IMR-90 (cell line): ENCODE data around the gene PTPN13. TPM values are rescaled to one million over a fixed set of nuclear protein-coding genes. Genes with fewer than 3 reads are reported as not detected.

Source experiments
- ATAC-seq: fragments of 200-7000 bp; cut with Tn5 transposase; 2 replicates; pipeline ENCODE4 v1.9.1; 2020; ENCODE audit warnings: low read depth, mild to moderate bottlenecking, moderate library complexity
- BruUV-seq: library from RNA; stranded (reverse); fragments of 400-500 nt; replicated peaks from 2 replicates; lab custom pipeline; 2021; lab: Mats Ljungman, UMichigan
- CTCF ChIA-PET: fragments of 300-600 bp; formaldehyde crosslinking; extraction: SDS; loops from one replicate; lab custom pipeline; 2021; ENCODE audit warnings: antibody characterized with exemption; lab: Yijun Ruan, JAX
- POLR2A ChIA-PET: fragments of 300-600 bp; sonication (Branson Sonifier 250); formaldehyde crosslinking; loops from one replicate; lab custom pipeline; 2022; ENCODE audit warnings: antibody characterized with exemption; ENCODE audit not compliant: unreplicated experiment; lab: Charles Lee
- DNase-seq: peaks from one replicate; pipeline ENCODE4 v3.0.0; 2013
- H2AFZ ChIP-seq: replicated peaks from 2 replicates; pipeline ENCODE3; 2013; ENCODE audit warnings: low read length, mild to moderate bottlenecking; ENCODE audit not compliant: poor library complexity
- H2AK5ac ChIP-seq: 2 replicates; pipeline ENCODE4 v1.6.1; 2013; ENCODE audit warnings: low read depth, low read length, inconsistent platforms
- H2AK9ac ChIP-seq: replicated peaks from 2 replicates; pipeline ENCODE3; 2013; ENCODE audit warnings: mild to moderate bottlenecking, low read depth, low read length, moderate library complexity; ENCODE audit not compliant: poor library complexity
- H2BK120ac ChIP-seq: 2 replicates; pipeline ENCODE4 v1.6.1; 2013; ENCODE audit warnings: low read depth, low read length, inconsistent platforms
- H2BK15ac ChIP-seq: 3 replicates; pipeline ENCODE4 v1.6.1; 2013; ENCODE audit warnings: low read depth, low read length, inconsistent platforms
- H2BK20ac ChIP-seq: 2 replicates; pipeline ENCODE4 v1.6.1; 2013; ENCODE audit warnings: low read depth, mild to moderate bottlenecking, inconsistent platforms, low read length, moderate library complexity
- H2BK5ac ChIP-seq: 2 replicates; pipeline ENCODE4 v1.6.1; 2013; ENCODE audit warnings: mild to moderate bottlenecking, low read depth, low read length, inconsistent platforms; ENCODE audit not compliant: poor library complexity, severe bottlenecking
- H3K14ac ChIP-seq: replicated peaks from 2 replicates; pipeline ENCODE4 v1.6.1; 2013; ENCODE audit warnings: low read depth, low read length, inconsistent platforms
- H3K18ac ChIP-seq: 2 replicates; pipeline ENCODE4 v1.6.1; 2013; ENCODE audit warnings: low read depth, low read length, control low read depth
- H3K23ac ChIP-seq: 2 replicates; pipeline ENCODE4 v1.6.1; 2013; ENCODE audit warnings: low read depth, low read length, inconsistent platforms
- H3K27ac ChIP-seq: 2 replicates; pipeline ENCODE4 v1.5.1; 2013; ENCODE audit warnings: mild to moderate bottlenecking, control low read depth, low read length; ENCODE audit not compliant: insufficient read depth
- H3K27me3 ChIP-seq: 2 replicates; pipeline ENCODE4 v1.6.1; 2013; ENCODE audit warnings: low read length; ENCODE audit not compliant: control insufficient read depth, insufficient read depth
- H3K36me3 ChIP-seq: 2 replicates; pipeline ENCODE4 v1.6.1; 2013; ENCODE audit warnings: low read length, mixed read lengths; ENCODE audit not compliant: control insufficient read depth, insufficient read depth
- H3K4ac ChIP-seq: 2 replicates; pipeline ENCODE4 v1.6.1; 2013; ENCODE audit warnings: low read depth, low read length, inconsistent platforms
- H3K4me1 ChIP-seq: 2 replicates; pipeline ENCODE4 v1.6.1; 2013; ENCODE audit warnings: low read length, mixed read lengths; ENCODE audit not compliant: control insufficient read depth, insufficient read depth
- H3K4me2 ChIP-seq: 2 replicates; pipeline ENCODE4 v1.6.1; 2013; ENCODE audit warnings: low read depth, mild to moderate bottlenecking, control low read depth, low read length, moderate library complexity
- H3K4me3 ChIP-seq: 2 replicates; pipeline ENCODE4 v1.5.1; 2013; ENCODE audit warnings: low read depth, mild to moderate bottlenecking, control low read depth, low read length, moderate library complexity; ENCODE audit not compliant: insufficient read depth
- H3K56ac ChIP-seq: 2 replicates; pipeline ENCODE4 v1.6.1; 2013; ENCODE audit warnings: low read length, inconsistent platforms; ENCODE audit not compliant: insufficient read depth; ENCODE audit errors: extremely low read depth
- H3K79me1 ChIP-seq, 2 experiments: 2 replicates each; pipeline ENCODE4 v1.6.1; 2013; ENCODE audit warnings: low read length in 2 of 2, inconsistent platforms in 1 of 2, low read depth in 1 of 2
- H3K9ac ChIP-seq: 2 replicates; pipeline ENCODE4 v1.6.1; 2013; ENCODE audit warnings: low read depth, low read length, control low read depth
- H3K9me1 ChIP-seq: 2 replicates; pipeline ENCODE4 v1.6.1; 2013; ENCODE audit warnings: low read length, inconsistent platforms; ENCODE audit not compliant: insufficient read depth
- H3K9me3 ChIP-seq: 2 replicates; pipeline ENCODE4 v1.6.1; 2013; ENCODE audit warnings: low read length; ENCODE audit not compliant: control insufficient read depth, insufficient read depth
- H4K20me1 ChIP-seq: 2 replicates; pipeline ENCODE4 v1.6.1; 2013; ENCODE audit warnings: low read length, inconsistent platforms; ENCODE audit not compliant: insufficient read depth
- H4K5ac ChIP-seq: 2 replicates; pipeline ENCODE4 v1.6.1; 2013; ENCODE audit warnings: mild to moderate bottlenecking, low read depth, low read length, control low read depth
- H4K8ac ChIP-seq, 2 experiments: 2 replicates each; pipeline ENCODE4 v1.6.1; 2013; ENCODE audit warnings: low read depth in 2 of 2, low read length in 2 of 2, control low read depth in 1 of 2, inconsistent platforms in 1 of 2
- H4K91ac ChIP-seq: 2 replicates; pipeline ENCODE4 v1.6.1; 2013; ENCODE audit warnings: low read depth, low read length, inconsistent platforms; ENCODE audit not compliant: insufficient read depth
- BHLHE40 ChIP-seq: fragments of 150-350 bp; IDR thresholded peaks from 2 replicates; pipeline ENCODE4 v1.6.1; 2016; ENCODE audit warnings: mild to moderate bottlenecking, low read depth, low read length
- CEBPB ChIP-seq: IDR thresholded peaks from 2 replicates; pipeline ENCODE4 v1.6.1; 2012; ENCODE audit warnings: low read depth, low read length, improper control_type of control experiment
- CHD1 ChIP-seq: IDR thresholded peaks from 2 replicates; pipeline ENCODE4 v1.6.1; 2012; ENCODE audit warnings: low read depth, low read length, improper control_type of control experiment
- CTCF ChIP-seq: conservative IDR thresholded peaks from 2 replicates; pipeline ENCODE4 v1.5.1; 2012; ENCODE audit warnings: mild to moderate bottlenecking, low read depth, low read length, improper control_type of control experiment
- FOS ChIP-seq: fragments of 150-350 bp; IDR thresholded peaks from 2 replicates; pipeline ENCODE4 v1.6.1; 2016; ENCODE audit warnings: low read depth, low read length
- MAFK ChIP-seq: IDR thresholded peaks from 2 replicates; pipeline ENCODE4 v1.6.1; 2012; ENCODE audit warnings: low read depth, low read length, improper control_type of control experiment
- MAZ ChIP-seq: IDR thresholded peaks from 2 replicates; pipeline ENCODE4 v1.6.1; 2012; ENCODE audit warnings: low read depth, mild to moderate bottlenecking, low read length, improper control_type of control experiment, moderate library complexity, borderline replicate concordance
- MXI1 ChIP-seq: IDR thresholded peaks from 2 replicates; pipeline ENCODE4 v1.6.1; 2012; ENCODE audit warnings: low read depth, mild to moderate bottlenecking, low read length, moderate library complexity, borderline replicate concordance
- NFE2L2 ChIP-seq: fragments of 150-350 bp; IDR thresholded peaks from 2 replicates; pipeline ENCODE4 v1.6.1; 2016; ENCODE audit warnings: low read depth, mild to moderate bottlenecking, low read length
- POLR2A ChIP-seq: IDR thresholded peaks from 2 replicates; pipeline ENCODE4 v1.6.1; 2012; ENCODE audit warnings: mild to moderate bottlenecking, low read depth, low read length
- RAD21 ChIP-seq: IDR thresholded peaks from 2 replicates; pipeline ENCODE4 v1.6.1; 2012; ENCODE audit warnings: low read length, improper control_type of control experiment
- RCOR1 ChIP-seq: IDR thresholded peaks from 2 replicates; pipeline ENCODE4 v1.6.1; 2012; ENCODE audit warnings: mild to moderate bottlenecking, low read length, improper control_type of control experiment; ENCODE audit not compliant: insufficient replicate concordance
- RFX5 ChIP-seq: IDR thresholded peaks from 2 replicates; pipeline ENCODE4 v1.8.0; 2012; ENCODE audit warnings: low read depth, mild to moderate bottlenecking, low read length, moderate library complexity
- SMC3 ChIP-seq: fragments of 150-350 bp; IDR thresholded peaks from 2 replicates; pipeline ENCODE4 v1.6.1; 2016; ENCODE audit warnings: low read depth, mild to moderate bottlenecking, antibody characterized with exemption, low read length, moderate library complexity
- WGBS, 2 experiments: methylation state at CpG; one replicate each; pipeline versions ENCODE4 v1.1.5 to v1.1.7; 2013; ENCODE audit warnings: missing lambda C conversion rate in 2 of 2; ENCODE audit not compliant: insufficient read length in 1 of 2; ENCODE audit errors: extremely low coverage in 2 of 2; 5-methylcytosine and 5-hydroxymethylcytosine counted together
- dilution Hi-C: fragments of 300-500 bp; cut with HindIII; formaldehyde crosslinking; loops from one replicate; pipeline ENCODE4 v1.14.3; 2018; ENCODE audit warnings: low sequenced_read_pairs; ENCODE audit not compliant: unreplicated experiment
- in situ Hi-C: fragments of 300-500 bp; cut with MboI; formaldehyde crosslinking; loops from 3 replicates; pipeline ENCODE4 v1.14.3; 2019; ENCODE audit warnings: low sequenced_read_pairs, inconsistent platforms, mixed read lengths
- intact Hi-C: fragments of 100-400 bp; cut with micrococcal nuclease; formaldehyde crosslinking; loops from 2 replicates; pipeline ENCODE4 v1.10.0; 2022
- polyA plus RNA-seq, 3 experiments: library from polyadenylated mRNA; depleted of rRNA; stranded (reverse); fragments of >200 nt; gene quantifications; 2 replicates each; pipeline ENCODE4 v1.2.3, GENCODE V29; 2012; ENCODE audit warnings: low replicate concordance in 1 of 3
- total RNA-seq: library from RNA; depleted of rRNA; stranded (reverse); fragments of >200 nt; gene quantifications from 2 replicates; pipeline ENCODE4 v1.2.3, GENCODE V29; 2012
- TF ChIP-seq, protein P1 (sequence below): fragments of 150-350 bp; IDR thresholded peaks from 2 replicates; pipeline ENCODE4 v1.6.1; 2017; ENCODE audit warnings: mild to moderate bottlenecking, antibody characterized with exemption, low read length, low read depth
- TF ChIP-seq, protein P2 (sequence below): fragments of 150-350 bp; IDR thresholded peaks from 2 replicates; pipeline ENCODE4 v1.6.1; 2016; ENCODE audit warnings: low read depth, mild to moderate bottlenecking, low read length, moderate library complexity, borderline replicate concordance

The PTPN13 gene
- total and polyA plus RNA-seq, 2 of the 4 experiments (the other 2 are of a cell fraction), result 7.7 to 29.0 TPM

- Histone ChIP-seq H2BK20ac (no peak overlapping the region), H3K23ac (no peak overlapping the region), H3K36me3 (no peaks in the 10 kb centered on the region), H2BK5ac (peak overlapping the region; percentile 40), H4K91ac (no peak overlapping the region), H3K9ac (no peak overlapping the region), H3K4ac (no peak overlapping the region), H3K56ac (no peak overlapping the region), H3K4me2 (no peak overlapping the region), H2AK9ac (no peak overlapping the region), H4K20me1 (no peaks in the 10 kb centered on the region), H3K4me3 (no peak overlapping the region), H3K9me3 (no peaks in the 10 kb centered on the region), H3K14ac (no peak overlapping the region), H2AFZ (no peak overlapping the region), H3K9me1 (peaks cover 4% of the 10 kb centered on the region; the same call in 1 of the 2 replicates), H3K79me1 (no peaks in the 10 kb centered on the region), H3K27me3 (no peaks in the 10 kb centered on the region), H4K5ac (no peak overlapping the region), H2AK5ac (no peak overlapping the region), H4K8ac (no peak overlapping the region), H3K27ac (no peak overlapping the region), H2BK120ac (no peak overlapping the region), H3K18ac (no peak overlapping the region; the same call in 1 of the 2 replicates), H3K4me1 (peaks cover 5% of the 10 kb centered on the region), H2BK15ac (no peak overlapping the region)
- in situ Hi-C loops, result no loop called here
- ATAC-seq, result no peak
- WGBS, 2 experiments, result no CpG with 5 or more reads among the region's 1 CpG
- CTCF ChIA-PET, result interaction anchor here (0.7 kb wide), 1 partner anchor 292 kb away, joined by 5 read pairs; no protein-coding TSS in a partner anchor
- intact Hi-C loops, result no loop called here
- no peak for DNase-seq
- dilution Hi-C loops, result no loop called here
- TF ChIP-seq BHLHE40 (no peak), RCOR1 (no peak), SMC3 (no peak), MAZ (no peak), POLR2A (no peak), MAFK (no peak), CTCF (no peak), RFX5 (no peak), RAD21 (no peak), CHD1 (no peak), MXI1 (no peak), NFE2L2 (no peak), FOS (no peak), CEBPB (no peak)
- TF ChIP-seq, protein P1, sequence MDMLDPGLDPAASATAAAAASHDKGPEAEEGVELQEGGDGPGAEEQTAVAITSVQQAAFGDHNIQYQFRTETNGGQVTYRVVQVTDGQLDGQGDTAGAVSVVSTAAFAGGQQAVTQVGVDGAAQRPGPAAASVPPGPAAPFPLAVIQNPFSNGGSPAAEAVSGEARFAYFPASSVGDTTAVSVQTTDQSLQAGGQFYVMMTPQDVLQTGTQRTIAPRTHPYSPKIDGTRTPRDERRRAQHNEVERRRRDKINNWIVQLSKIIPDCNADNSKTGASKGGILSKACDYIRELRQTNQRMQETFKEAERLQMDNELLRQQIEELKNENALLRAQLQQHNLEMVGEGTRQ, result no peak
- TF ChIP-seq, protein P2, sequence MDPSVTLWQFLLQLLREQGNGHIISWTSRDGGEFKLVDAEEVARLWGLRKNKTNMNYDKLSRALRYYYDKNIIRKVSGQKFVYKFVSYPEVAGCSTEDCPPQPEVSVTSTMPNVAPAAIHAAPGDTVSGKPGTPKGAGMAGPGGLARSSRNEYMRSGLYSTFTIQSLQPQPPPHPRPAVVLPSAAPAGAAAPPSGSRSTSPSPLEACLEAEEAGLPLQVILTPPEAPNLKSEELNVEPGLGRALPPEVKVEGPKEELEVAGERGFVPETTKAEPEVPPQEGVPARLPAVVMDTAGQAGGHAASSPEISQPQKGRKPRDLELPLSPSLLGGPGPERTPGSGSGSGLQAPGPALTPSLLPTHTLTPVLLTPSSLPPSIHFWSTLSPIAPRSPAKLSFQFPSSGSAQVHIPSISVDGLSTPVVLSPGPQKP, result no peak
- POLR2A ChIA-PET, result no interaction called here
- no TSS peak for BruUV-seq
These were observed 262.8 kb downstream of the PTPN13 start for GRCh38 chr4:86856896-86857295.
